SK-N-SH (cell line): ENCODE measurements around the gene RASA4B.

Source experiments
- CTCF ChIP-seq: fragments of 200-600 bp; sonication (generic); IDR thresholded peaks from 2 replicates; pipeline ENCODE4 v1.6.1; 2017; ENCODE audit warnings: antibody characterized with exemption, mild to moderate bottlenecking, moderate library complexity
- MAX ChIP-seq: IDR thresholded peaks from 2 replicates; pipeline ENCODE4 v1.4.0; 2012; ENCODE audit warnings: low read depth
- POLR2AphosphoS5 ChIP-seq: IDR thresholded peaks from 2 replicates; pipeline ENCODE4 v1.6.1; 2012; ENCODE audit warnings: low read depth, low read length
- REST ChIP-seq: IDR thresholded peaks from 2 replicates; pipeline ENCODE4 v1.6.1; 2012; ENCODE audit warnings: mild to moderate bottlenecking, low read depth, low read length, moderate library complexity
- SMC3 ChIP-seq: IDR thresholded peaks from 2 replicates; pipeline ENCODE4 v1.6.1; 2012; ENCODE audit warnings: low read depth, low read length, improper control_type of control experiment
- TAF1 ChIP-seq: IDR thresholded peaks from 2 replicates; pipeline ENCODE4 v1.6.1; 2012; ENCODE audit warnings: low read depth, mild to moderate bottlenecking, low read length, moderate library complexity, borderline replicate concordance
- TCF12 ChIP-seq: IDR thresholded peaks from 2 replicates; pipeline ENCODE4 v1.4.0; 2012

GRCh38 chr7:102463841-102464576 lies 53.6 kb downstream of the RASA4B start:
- no peak for TF ChIP-seq TAF1
- no peak for TF ChIP-seq SMC3
- TF ChIP-seq CTCF: no peak
- TF ChIP-seq POLR2AphosphoS5: no peak
- TF ChIP-seq REST: no peak
- TF ChIP-seq MAX: no peak
- no peak for TF ChIP-seq TCF12
